SK-N-SH treated with all-trans-retinoic acid at 6 μM for 48 hours (cell line): ENCODE measurements around the gene MOV10.

Experiments used
- ESRRG ChIP-seq: fragments of 250-450 bp; sonication (Bioruptor Pico); IDR thresholded peaks from 2 replicates; pipeline ENCODE4 v1.6.1; 2021; ENCODE audit warnings: mild to moderate bottlenecking
- GLIS3 ChIP-seq: fragments of 250-450 bp; sonication (Bioruptor Pico); IDR thresholded peaks from 2 replicates; pipeline ENCODE4 v1.5.0; 2020; ENCODE audit warnings: mild to moderate bottlenecking, moderate library complexity
- TCF4 ChIP-seq: fragments of 250-450 bp; sonication (Bioruptor Pico); IDR thresholded peaks from 2 replicates; pipeline ENCODE4 v1.8.0; 2021; ENCODE audit warnings: mild to moderate bottlenecking, moderate library complexity, borderline replicate concordance
- ZFP3 ChIP-seq: fragments of 250-450 bp; sonication (Bioruptor Pico); IDR thresholded peaks from 2 replicates; pipeline ENCODE4 v1.5.0; 2020; ENCODE audit warnings: mild to moderate bottlenecking, moderate library complexity
- ZFP30 ChIP-seq: fragments of 450-650 bp; formaldehyde crosslinking; IDR thresholded peaks from 2 replicates; pipeline ENCODE4 v1.5.0; 2022; ENCODE audit warnings: mild to moderate bottlenecking, moderate library complexity
- TF ChIP-seq, protein P1 (sequence below): fragments of 250-450 bp; sonication (Bioruptor Pico); IDR thresholded peaks from 2 replicates; pipeline ENCODE4 v1.8.0; 2020; ENCODE audit warnings: mild to moderate bottlenecking, moderate library complexity, borderline replicate concordance

DNA sequence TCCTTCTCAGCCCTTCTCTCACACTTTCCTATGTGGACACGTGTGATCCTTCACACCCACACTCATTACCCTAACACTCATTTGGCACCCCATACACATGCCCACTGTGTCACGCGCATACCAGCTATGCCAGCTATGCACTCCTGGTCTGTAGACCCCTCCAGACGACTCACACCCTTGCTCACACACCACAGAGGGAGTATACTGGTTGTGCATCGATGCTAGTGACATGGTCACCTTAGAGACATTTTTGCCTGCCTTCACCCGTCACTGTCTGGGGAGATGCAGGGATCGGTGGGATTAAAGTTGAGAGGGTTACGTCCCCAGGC, 49.0 kb downstream of the MOV10 start:
- TF ChIP-seq ZFP30 (CRISPR knock-in tag) (no peak), TCF4 (no peak), GLIS3 (CRISPR knock-in tag) (no peak), ZFP3 (CRISPR knock-in tag) (no peak), ESRRG (no peak)
- TF ChIP-seq, protein P1, sequence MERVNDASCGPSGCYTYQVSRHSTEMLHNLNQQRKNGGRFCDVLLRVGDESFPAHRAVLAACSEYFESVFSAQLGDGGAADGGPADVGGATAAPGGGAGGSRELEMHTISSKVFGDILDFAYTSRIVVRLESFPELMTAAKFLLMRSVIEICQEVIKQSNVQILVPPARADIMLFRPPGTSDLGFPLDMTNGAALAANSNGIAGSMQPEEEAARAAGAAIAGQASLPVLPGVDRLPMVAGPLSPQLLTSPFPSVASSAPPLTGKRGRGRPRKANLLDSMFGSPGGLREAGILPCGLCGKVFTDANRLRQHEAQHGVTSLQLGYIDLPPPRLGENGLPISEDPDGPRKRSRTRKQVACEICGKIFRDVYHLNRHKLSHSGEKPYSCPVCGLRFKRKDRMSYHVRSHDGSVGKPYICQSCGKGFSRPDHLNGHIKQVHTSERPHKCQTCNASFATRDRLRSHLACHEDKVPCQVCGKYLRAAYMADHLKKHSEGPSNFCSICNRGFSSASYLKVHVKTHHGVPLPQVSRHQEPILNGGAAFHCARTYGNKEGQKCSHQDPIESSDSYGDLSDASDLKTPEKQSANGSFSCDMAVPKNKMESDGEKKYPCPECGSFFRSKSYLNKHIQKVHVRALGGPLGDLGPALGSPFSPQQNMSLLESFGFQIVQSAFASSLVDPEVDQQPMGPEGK (CRISPR knock-in tag), result no peak
